HT1080 (cell line): ENCODE data around the gene RUNX2. TPM values are rescaled to one million over a fixed set of nuclear protein-coding genes. Genes with fewer than 3 reads are reported as not detected.

Source experiments
- DNase-seq: peaks from one replicate; pipeline ENCODE4 v3.0.0-alpha.2; 2015; ENCODE audit warnings: low read depth
- total RNA-seq: library from RNA; depleted of rRNA; stranded (reverse); fragments of >200 nt; shearing (Covaris generic); gene quantifications from 2 replicates; pipeline ENCODE4 v1.2.3, GENCODE V29; 2014

Gene RUNX2
- total RNA-seq, 1 experiment from 2014 or later, result 4.1 TPM

GRCh38 chr6:45398075-45398813 lies 70.1 kb downstream of the RUNX2 start:
- peak; percentile 28 for DNase-seq

DNA sequence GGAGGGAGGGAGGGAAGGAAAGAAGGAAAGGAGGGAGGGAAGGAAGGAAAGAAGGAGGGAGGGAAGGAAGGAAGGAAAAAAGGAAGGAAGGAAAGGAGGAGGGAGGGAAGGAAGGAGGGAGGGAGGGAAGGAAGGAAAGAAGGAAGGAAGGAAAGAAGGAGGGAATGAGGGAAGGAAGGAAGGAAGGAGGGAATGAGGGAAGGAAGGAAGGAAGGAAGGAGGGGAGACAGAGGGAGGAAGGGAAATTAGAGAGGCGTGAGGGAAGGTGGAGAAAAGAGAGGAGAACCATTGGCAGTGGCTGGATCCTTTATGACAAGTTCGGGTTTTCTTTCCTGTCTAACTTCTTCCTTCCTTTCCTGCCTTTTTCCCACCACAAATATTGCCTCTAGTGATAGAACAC lies 71.9 kb downstream of the RUNX2 start:
- DNase-seq, result no peak

GRCh38 chr6:45411959-45412358 lies 83.8 kb downstream of the RUNX2 start:
- DNase-seq, result no peak

- no peak for DNase-seq
These were observed 87.2 kb downstream of the RUNX2 start for GRCh38 chr6:45415315-45415714.

GRCh38 chr6:45415788-45416518 lies 87.8 kb downstream of the RUNX2 start:
- no peak for DNase-seq

DNA sequence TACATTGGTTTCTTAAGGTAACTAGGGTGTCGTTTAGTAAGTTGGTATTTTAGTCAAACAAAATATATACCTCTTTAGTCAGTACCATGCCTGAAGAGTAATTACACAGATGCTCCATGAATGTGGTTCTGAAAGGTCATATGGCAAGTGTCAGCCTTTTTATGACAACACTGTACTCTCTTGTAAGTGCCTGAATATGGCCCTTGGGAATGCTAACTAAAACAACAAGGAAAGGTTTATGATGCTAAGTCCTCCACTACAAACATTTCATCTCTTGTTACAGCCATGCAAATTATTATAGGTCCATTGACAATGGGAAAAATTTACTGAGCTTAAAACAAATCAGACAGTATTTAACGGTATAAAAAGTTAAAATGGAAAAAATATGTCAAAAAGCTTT lies 88.6 kb downstream of the RUNX2 start:
- no peak for DNase-seq

DNA sequence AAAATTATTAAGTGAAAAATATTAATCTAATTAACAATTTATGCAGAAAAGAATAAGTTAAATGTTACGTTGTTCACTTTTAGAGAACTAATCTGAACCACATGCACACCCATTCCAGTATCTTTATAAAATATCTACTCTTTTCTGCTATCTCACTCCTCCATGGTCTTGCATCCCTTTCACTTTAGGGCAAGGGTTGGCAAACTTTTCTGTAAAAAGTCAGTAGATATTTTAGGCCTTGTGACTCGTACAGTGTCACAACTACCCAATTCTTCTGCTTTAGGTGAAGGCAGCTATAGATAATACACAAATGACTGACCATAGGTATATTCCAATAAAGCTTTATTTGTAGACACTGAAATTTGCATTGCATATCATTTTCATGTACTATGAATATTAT lies 89.3 kb downstream of the RUNX2 start:
- DNase-seq, result no peak

GRCh38 chr6:45419571-45420082 lies 91.5 kb downstream of the RUNX2 start:
- no peak for DNase-seq

DNA sequence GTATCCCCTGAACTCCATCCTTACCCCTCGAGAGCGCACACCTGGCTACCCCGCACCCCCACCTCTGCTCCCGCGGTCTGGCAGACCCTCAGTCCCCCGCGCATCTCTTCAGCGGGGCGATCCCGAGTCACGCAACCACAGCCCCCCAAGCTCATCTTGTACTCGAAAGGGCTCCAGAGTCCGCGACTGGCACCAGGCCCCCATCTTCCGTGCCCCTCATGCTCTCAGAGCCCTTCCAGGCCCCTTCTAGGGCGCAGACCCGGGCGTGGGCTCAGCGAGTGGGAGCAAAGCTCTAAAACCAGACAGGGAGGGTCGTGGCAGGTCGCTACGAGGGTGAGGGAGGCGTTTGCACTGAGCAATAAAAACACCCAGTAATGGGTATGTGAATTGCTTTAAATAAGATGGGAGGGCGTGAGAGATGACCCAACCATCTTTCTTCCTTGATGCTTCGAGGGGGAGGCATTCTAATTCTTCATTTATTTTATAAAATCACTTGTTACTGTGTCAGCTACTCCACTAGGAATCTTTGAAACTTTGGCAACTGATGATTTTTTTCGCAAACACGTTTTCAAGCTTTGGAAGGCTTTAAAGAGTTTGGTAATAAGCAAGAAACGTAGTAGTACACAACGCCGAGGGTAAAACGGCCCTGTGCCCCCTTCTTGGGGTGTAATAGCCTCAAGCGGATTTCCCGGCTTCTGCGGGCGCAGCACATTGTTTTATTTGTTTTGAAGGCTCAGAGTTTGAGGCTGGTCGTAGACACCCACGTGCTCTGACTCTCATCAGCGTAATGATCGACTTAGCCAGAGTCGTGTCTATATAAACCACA lies 92.2 kb downstream of the RUNX2 start:
- no peak for DNase-seq

DNA sequence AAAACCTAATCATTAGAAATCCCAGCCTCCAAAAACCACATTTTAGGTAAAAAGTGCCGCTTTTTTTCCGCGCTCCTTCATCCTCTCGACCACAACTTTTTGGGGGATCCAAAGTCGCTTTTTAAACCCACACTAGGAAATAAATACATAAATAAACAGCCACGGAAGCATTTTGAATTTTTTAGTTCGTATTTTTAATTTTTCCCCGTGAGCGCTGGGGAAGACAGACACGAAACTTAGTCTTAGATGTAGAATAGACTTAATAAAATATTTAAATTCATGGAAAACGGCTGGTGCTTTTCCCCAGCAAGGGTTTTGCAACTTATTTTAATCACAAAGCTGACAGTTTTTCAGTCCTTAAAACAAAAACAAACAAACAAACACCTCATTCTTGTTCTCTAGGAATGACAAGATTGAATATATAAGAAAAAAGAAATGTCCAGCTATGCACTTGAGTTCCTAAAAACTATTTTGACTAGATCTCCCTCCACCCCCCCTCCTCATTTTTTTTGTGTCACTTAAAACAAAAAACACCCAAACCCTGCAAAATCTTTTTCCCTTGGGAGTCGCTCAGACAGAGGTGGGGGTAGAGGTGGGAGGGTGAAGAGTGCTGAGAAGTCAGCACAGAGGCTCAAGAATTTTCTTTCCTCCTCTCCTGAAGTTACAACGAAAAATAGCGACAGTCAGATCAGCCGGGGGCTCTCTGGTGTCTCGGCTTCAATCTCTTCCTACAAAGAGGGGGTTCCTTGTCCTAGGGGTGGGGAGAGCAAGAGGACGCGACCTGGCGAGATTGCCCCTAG lies 93.0 kb downstream of the RUNX2 start:
- no peak for DNase-seq

GRCh38 chr6:45421709-45422502 lies 93.8 kb downstream of the RUNX2 start:
- DNase-seq, result peak; percentile 85

DNA sequence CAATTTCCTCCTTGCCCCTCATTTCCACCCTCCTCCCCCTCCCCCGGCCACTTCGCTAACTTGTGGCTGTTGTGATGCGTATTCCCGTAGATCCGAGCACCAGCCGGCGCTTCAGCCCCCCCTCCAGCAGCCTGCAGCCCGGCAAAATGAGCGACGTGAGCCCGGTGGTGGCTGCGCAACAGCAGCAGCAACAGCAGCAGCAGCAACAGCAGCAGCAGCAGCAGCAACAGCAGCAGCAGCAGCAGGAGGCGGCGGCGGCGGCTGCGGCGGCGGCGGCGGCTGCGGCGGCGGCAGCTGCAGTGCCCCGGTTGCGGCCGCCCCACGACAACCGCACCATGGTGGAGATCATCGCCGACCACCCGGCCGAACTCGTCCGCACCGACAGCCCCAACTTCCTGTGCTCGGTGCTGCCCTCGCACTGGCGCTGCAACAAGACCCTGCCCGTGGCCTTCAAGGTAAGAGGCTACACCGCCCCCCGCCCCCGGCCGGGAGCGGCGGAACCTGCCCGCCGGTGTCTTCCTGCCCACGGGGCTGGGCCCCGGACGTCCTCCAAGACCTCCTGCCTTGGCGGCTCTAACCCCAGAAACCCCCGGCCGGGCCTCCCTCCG lies 94.5 kb downstream of the RUNX2 start:
- no peak for DNase-seq

DNA sequence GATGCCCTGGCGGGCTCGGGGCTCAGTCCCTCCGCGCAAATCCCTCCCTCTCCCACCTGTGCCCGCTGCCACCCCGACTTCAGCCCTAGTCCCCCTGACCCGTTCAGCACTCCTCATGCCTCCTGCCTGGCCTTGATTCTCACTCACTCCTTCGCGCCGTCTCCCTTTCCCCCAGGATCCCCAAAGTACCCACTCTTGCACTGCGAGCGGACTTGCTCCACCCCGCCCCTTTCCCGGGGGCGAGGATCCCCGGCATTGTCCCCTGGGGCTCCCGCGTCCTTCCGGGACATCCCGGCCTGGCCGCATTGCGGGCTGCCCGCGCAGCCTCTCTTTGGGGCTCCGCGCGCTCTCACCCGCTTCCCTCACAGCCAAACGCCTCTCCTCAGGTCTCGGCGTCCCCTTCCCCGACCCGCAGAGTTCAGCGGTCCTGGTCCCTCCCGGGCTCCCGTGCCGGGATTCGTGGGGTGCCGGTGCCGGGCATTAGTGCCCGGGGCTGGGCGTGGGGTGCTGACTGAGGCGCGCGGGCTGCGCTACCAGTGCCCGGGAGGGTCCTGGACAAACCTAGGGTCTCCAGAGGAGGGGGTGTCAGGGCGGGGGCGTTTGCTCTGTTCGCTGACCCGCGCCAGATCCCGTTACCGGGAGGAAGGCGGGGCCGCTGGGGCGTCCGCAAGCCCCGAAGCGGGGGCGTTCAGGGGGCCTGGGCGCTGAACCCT lies 95.1 kb downstream of the RUNX2 start:
- no peak for DNase-seq

GRCh38 chr6:45423824-45424450 lies 95.8 kb downstream of the RUNX2 start:
- peak; percentile 47 for DNase-seq

GRCh38 chr6:45424451-45424861 lies 96.3 kb downstream of the RUNX2 start:
- DNase-seq, result peak; percentile 34

DNA sequence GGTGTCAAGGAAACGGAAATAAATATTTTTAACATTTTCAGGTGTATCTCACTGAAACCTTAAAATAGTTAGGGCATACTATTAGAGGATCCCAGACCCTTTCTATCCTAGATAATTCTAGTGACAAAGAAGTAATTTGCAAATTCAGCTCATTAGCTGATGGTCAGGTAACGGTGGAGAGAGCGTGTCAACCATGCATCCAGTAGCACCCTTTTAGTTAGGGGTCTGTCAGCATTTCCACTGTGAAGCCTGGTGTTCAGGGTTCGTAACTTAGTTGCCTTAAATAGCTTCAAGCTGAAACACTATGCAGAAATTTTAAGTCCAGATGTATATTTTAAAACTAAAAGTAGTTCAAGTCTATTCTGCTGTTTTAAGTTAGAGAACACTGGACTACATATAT lies 98.1 kb downstream of the RUNX2 start:
- DNase-seq, result no peak

DNA sequence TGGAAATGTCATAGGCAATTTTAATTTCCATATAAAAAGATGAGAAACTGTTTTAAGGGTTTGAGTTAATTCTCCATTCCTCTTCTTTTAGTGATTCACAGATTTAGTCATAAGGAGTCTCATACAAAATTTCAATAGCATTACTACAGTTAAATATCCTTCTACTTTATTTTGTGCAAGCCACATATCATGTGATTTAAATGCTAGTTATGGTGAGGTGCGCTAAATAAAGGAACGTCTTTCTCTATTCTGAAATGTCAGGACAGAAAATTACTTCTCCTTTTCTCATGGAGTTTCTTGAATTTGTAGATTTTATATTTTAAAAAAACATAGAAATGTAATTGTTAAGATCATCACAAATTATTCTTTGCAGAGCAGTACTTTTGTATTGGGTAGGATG lies 99.6 kb downstream of the RUNX2 start:
- DNase-seq, result no peak

DNA sequence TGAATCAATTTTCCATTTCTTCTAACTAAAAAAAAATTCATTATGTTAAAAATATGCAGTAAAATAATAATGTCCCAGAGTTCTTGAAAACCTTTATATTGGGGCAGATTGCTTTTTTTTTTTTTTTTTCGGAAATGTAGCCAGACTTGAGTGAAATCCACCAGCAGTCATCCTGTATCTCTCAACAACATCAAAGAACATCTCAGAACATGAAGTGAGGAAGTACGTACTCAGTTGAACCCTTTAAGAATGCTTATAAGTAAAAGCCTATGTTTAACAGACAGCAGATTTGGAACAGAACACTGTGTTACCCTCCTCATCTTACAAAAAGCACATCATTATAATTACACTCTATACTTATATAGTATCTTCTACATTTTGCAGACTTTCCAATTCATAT lies 100.6 kb downstream of the RUNX2 start:
- DNase-seq, result no peak
